Lung (tissue), 12 donors: ENCODE results near the gene SEMA5A. TPM values are rescaled to one million over a fixed set of nuclear protein-coding genes. Genes with fewer than 3 reads are reported as not detected.
"Not testable (repeated sequence)": the region's sequence is repeated elsewhere in the genome, so short reads cannot be mapped to it uniquely, and the experiment has no call there.

ENCODE experiments used
- ATAC-seq: fragments of 200-7000 bp; cut with Tn5 transposase; one replicate; pipeline ENCODE4 v1.9.1; 2020; ENCODE audit warnings: moderate number of reproducible peaks; ENCODE audit not compliant: insufficient read depth, low FRiP score
- DNase-seq, 3 donors: peaks; one replicate each; pipeline ENCODE4 v3.0.0-alpha.2; 2013 to 2017
- H3K27ac ChIP-seq, 2 donors: one replicate each; pipeline ENCODE4 v1.5.1; 2013; ENCODE audit warnings: mild to moderate bottlenecking in 2 of 2, moderate library complexity in 2 of 2, control low read depth in 1 of 2, inconsistent platforms in 1 of 2, low read depth in 1 of 2, low read length in 1 of 2
- H3K27me3 ChIP-seq, 3 donors: one replicate each; pipeline ENCODE4 v1.5.1; 2013; ENCODE audit warnings: low read length in 2 of 3; ENCODE audit not compliant: control insufficient read depth in 3 of 3, insufficient read depth in 3 of 3
- H3K36me3 ChIP-seq, 4 donors: one replicate each; pipeline ENCODE4 v1.5.1; 2013; ENCODE audit warnings: low read length in 4 of 4, mild to moderate bottlenecking in 1 of 4, moderate library complexity in 1 of 4; ENCODE audit not compliant: control insufficient read depth in 4 of 4, insufficient read depth in 4 of 4
- H3K4me1 ChIP-seq, 5 donors: one replicate each; pipeline ENCODE4 v1.5.1; 2013; ENCODE audit warnings: low read length in 5 of 5, mild to moderate bottlenecking in 2 of 5, moderate library complexity in 1 of 5; ENCODE audit not compliant: control insufficient read depth in 5 of 5, insufficient read depth in 5 of 5
- H3K4me3 ChIP-seq: one replicate; pipeline ENCODE4 v1.5.1; 2013; ENCODE audit warnings: mild to moderate bottlenecking, control low read depth, moderate library complexity
- H3K9ac ChIP-seq, 2 donors: one replicate each; pipeline ENCODE4 v1.5.1; 2013; ENCODE audit warnings: low read length in 2 of 2, control low read depth in 1 of 2; ENCODE audit not compliant: insufficient read depth in 1 of 2
- H3K9me3 ChIP-seq, 4 donors: one replicate each; pipeline ENCODE4 v1.5.1; 2013; ENCODE audit warnings: low read length in 3 of 4, mild to moderate bottlenecking in 1 of 4, moderate library complexity in 1 of 4; ENCODE audit not compliant: control insufficient read depth in 4 of 4, insufficient read depth in 3 of 4
- WGBS, 2 donors: extraction: QIAGEN DNeasy Blood & Tissue Kit; methylation state at CpG; one replicate each; pipeline ENCODE4 v1.1.7; 2013; 5-methylcytosine and 5-hydroxymethylcytosine counted together
- polyA plus RNA-seq, 2 donors: library from polyadenylated mRNA; stranded (reverse); fragments of 200-250 nt; gene quantifications; one replicate each; pipeline ENCODE4 v1.2.1, GENCODE V29; 2013
- total RNA-seq, 2 donors: library from RNA; depleted of rRNA in 1 of 2; stranded (reverse); fragments of >200 nt in 1 of 2; gene quantifications; one replicate each; pipeline ENCODE4 v1.2.1, GENCODE V29; 2014 to 2021
- TF ChIP-seq, protein P1 (sequence below): IDR thresholded peaks from 2 replicates; pipeline ENCODE4 v1.5.1; 2012; ENCODE audit warnings: mild to moderate bottlenecking; ENCODE audit errors: control extremely low read depth, extremely low read depth
- donor health status: control.
- donor health status: control.
- donor health status: Bipolar disorder and iron deficiency.
- donor health status: healthy.
- donor health status: DM: yes; HTN: yes; CAD: no.

The SEMA5A gene
- total and polyA plus RNA-seq, 4 donors = 3.1 to 44.9 (median 13.7) TPM

- ATAC-seq = no peak
- no peak overlapping the region for H3K27ac ChIP-seq
These were observed 189.5 kb downstream of the SEMA5A start for GRCh38 chr5:9356351-9356825.

DNA sequence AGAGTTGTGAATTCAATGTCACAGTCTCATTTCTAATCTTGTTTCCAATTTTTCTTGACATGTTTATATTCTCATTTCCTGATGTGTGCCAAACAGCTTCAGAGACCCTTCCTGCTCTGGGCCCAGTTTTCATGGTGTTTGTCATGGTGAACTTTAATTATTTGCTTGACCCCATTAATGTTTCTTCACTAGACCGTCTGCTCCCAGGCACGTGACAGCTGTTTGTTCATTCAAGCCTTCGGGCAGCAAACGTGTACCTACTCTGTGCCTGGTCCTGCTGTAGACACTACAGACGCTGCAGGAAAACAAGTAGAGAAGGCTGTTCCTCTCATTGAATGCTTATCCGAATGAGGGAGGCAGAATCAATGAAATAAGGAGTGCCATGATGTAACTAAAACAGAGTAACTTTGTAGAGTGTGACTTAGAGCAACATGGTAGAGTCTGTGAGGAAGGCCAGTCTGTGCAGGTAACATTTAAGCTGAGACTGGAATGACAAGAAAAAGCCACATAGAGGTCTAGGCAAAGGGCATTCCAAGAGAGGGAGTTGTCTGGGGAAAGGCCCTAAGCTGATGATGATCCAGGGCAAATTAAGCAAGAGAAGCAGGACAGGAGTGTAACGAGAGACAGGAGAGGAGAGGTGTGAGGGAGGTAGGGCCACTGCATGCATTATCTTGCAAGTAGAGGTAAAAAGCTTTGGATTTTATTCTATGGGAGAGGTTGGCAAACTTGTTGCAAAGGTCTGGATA, 191.4 kb downstream of the SEMA5A start:
- H3K27me3 ChIP-seq = no peaks in the 10 kb centered on the region
- no peak overlapping the region for H3K9ac ChIP-seq
- H3K9me3 ChIP-seq = no peaks in the 10 kb centered on the region
- no peak overlapping the region for H3K4me3 ChIP-seq
- TF ChIP-seq, protein P1, sequence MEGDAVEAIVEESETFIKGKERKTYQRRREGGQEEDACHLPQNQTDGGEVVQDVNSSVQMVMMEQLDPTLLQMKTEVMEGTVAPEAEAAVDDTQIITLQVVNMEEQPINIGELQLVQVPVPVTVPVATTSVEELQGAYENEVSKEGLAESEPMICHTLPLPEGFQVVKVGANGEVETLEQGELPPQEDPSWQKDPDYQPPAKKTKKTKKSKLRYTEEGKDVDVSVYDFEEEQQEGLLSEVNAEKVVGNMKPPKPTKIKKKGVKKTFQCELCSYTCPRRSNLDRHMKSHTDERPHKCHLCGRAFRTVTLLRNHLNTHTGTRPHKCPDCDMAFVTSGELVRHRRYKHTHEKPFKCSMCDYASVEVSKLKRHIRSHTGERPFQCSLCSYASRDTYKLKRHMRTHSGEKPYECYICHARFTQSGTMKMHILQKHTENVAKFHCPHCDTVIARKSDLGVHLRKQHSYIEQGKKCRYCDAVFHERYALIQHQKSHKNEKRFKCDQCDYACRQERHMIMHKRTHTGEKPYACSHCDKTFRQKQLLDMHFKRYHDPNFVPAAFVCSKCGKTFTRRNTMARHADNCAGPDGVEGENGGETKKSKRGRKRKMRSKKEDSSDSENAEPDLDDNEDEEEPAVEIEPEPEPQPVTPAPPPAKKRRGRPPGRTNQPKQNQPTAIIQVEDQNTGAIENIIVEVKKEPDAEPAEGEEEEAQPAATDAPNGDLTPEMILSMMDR = no peak
- H3K27ac ChIP-seq = no peak overlapping the region
- WGBS, 2 donors = 73 to 78% methylated on average over 7 of the region's 7 CpGs
- ATAC-seq (no peak), DNase-seq (peak in 2 of 3 donors; percentile 40 to 47)
- H3K36me3 ChIP-seq = no peaks in the 10 kb centered on the region
- peaks cover 0 to 24% (median 7%) of the 10 kb centered on the region in 5 donors for H3K4me1 ChIP-seq

More at GRCh38 chr5:9356351-9356825, 189.5 kb downstream of the SEMA5A start:
- Histone ChIP-seq H3K9ac (no peak overlapping the region), H3K9me3 (no peaks in the 10 kb centered on the region), H3K4me3 (no peak overlapping the region), H3K36me3 (no peaks in the 10 kb centered on the region), H3K27me3 (no peaks in the 10 kb centered on the region), H3K4me1 (peaks cover 0 to 24% (median 6%) of the 10 kb centered on the region in 5 donors)
- WGBS, 2 donors = 37 to 51% methylated on average over 5 of the region's 5 CpGs
- DNase-seq = peak; percentile 65 to 87 (median 85)
- TF ChIP-seq, protein P1 = no peak

GRCh38 chr5:9353048-9353447, 192.8 kb downstream of the SEMA5A start:
- H3K9me3 ChIP-seq, H3K27ac ChIP-seq, ATAC-seq, H3K27me3 ChIP-seq, H3K36me3 ChIP-seq, H3K9ac ChIP-seq, DNase-seq, H3K4me3 ChIP-seq: not testable (repeated sequence)
- peaks cover 0 to 30% (median 7%) of the 10 kb centered on the region in 5 donors for H3K4me1 ChIP-seq

- Histone ChIP-seq H3K9ac (no peak overlapping the region), H3K27me3 (no peaks in the 10 kb centered on the region), H3K4me3 (no peak overlapping the region), H3K27ac (no peak overlapping the region), H3K4me1 (peaks cover 0 to 23% (median 7%) of the 10 kb centered on the region in 5 donors), H3K36me3 (no peaks in the 10 kb centered on the region), H3K9me3 (no peaks in the 10 kb centered on the region)
- WGBS, 2 donors = 79 to 80% methylated on average over 2 of the region's 2 CpGs
- TF ChIP-seq, protein P1 = no peak
- no peak for ATAC-seq
- no peak for DNase-seq
These were observed 194.3 kb downstream of the SEMA5A start for GRCh38 chr5:9351546-9351945.
